Measurements from ENCODE around the gene CASP4.
A peak's percentile ranks its signal among the peaks of the same experiment; 100 is the strongest.
"Not testable (repeated sequence)": the region's sequence is repeated elsewhere in the genome, so short reads cannot be mapped to it uniquely, and the experiment has no call there.

CASP4 gene

DNA sequence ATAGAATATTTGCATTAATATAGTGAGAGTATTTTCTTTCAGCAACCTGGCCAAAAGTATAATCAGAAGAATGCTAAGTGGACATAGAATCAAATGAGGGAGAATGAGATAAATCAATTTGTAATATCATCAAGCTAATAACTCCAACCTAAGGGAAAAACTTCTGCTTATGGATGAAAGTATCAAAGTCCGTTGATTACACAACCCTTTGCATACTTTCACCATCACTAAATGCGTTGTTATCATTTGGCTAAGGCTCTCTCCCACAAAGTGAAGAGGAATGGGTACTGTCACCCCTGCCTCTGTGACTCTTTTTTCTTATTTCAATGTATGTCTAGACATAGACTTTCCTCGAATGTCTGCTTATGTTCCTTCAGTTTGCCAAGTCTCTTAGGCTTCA, 16.4 kb upstream of the CASP4 start:
- Histone ChIP-seq H3K4me3 (ENCODE audit: low read length) (no peak overlapping the region), H3K9ac (ENCODE audit: low read depth, low read length) (no peak overlapping the region), H3K4me2 (ENCODE audit: low read length) (no peak overlapping the region), H3K9me3 (replicated peaks; ENCODE audit: low read length) (no peaks in the 10 kb centered on the region), H3K27me3 (ENCODE audit: control insufficient read depth, insufficient read depth, low read length) (no peaks in the 10 kb centered on the region), H3K4me1 (ENCODE audit: control insufficient read depth, insufficient read depth, low read length) (no peaks in the 10 kb centered on the region), H3K36me3 (ENCODE audit: insufficient read depth, low read length) (no peaks in the 10 kb centered on the region)

DNA sequence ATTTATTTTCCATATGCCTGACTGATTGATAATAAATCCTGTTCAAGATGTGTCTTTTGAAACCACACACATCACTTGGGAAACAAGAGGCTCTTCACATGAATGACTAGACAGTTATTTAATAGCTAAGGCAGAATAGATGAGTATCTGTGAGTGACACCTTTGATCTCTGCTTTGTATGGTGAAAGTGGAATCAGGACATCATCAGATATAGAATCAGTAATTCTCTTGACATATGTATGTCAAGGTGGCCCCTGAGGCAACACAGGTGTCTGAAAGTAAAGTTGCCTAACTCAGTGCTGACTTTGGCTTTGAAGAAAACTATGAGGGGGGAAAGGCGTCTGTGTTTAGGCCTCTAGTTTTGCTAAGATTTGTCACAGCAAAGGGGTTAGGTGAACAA, 11.5 kb upstream of the CASP4 start:
- no peaks in the 10 kb centered on the region for H3K27me3 ChIP-seq (ENCODE audit: control insufficient read depth, insufficient read depth, low read length)

DNA sequence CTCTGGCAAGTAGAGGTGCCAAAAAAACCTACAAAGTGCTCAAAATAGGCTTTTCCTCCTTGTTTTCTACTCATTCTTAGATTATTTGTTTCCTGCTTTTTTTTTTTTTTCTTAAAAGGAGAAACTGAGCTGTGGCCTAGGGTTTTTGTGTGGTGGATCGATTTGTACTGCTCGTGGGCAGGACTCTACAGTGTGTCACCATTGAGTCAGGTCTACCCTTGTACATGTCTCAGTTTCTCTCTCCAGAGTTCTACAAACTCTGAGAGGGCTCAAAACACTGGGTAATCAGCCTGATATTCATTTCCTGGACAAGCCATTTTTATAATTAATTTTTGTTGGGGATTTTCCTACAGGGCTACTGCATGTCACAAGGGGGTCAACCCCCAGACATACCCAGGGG, 5.2 kb upstream of the CASP4 start:
- Histone ChIP-seq H3K4me3 (ENCODE audit: low read length) (no peak overlapping the region), H3K36me3 (ENCODE audit: insufficient read depth, low read length) (no peaks in the 10 kb centered on the region), H3K4me2 (ENCODE audit: low read length) (no peak overlapping the region), H3K27me3 (ENCODE audit: control insufficient read depth, insufficient read depth, low read length) (no peaks in the 10 kb centered on the region), H3K9me3 (replicated peaks; ENCODE audit: low read length) (no peaks in the 10 kb centered on the region), H3K4me1 (ENCODE audit: control insufficient read depth, insufficient read depth, low read length) (peaks cover 8% of the 10 kb centered on the region), H3K9ac (ENCODE audit: low read depth, low read length) (no peak overlapping the region)

More for the DNA sequence above, 11.5 kb upstream of the CASP4 start:
- Histone ChIP-seq H3K9ac (ENCODE audit: low read depth, low read length) (no peak overlapping the region), H3K36me3 (ENCODE audit: insufficient read depth, low read length) (no peaks in the 10 kb centered on the region), H3K4me3 (ENCODE audit: low read length) (no peak overlapping the region), H3K4me2 (ENCODE audit: low read length) (no peak overlapping the region), H3K9me3 (replicated peaks; ENCODE audit: low read length) (no peaks in the 10 kb centered on the region), H3K4me1 (ENCODE audit: control insufficient read depth, insufficient read depth, low read length) (no peaks in the 10 kb centered on the region)

DNA sequence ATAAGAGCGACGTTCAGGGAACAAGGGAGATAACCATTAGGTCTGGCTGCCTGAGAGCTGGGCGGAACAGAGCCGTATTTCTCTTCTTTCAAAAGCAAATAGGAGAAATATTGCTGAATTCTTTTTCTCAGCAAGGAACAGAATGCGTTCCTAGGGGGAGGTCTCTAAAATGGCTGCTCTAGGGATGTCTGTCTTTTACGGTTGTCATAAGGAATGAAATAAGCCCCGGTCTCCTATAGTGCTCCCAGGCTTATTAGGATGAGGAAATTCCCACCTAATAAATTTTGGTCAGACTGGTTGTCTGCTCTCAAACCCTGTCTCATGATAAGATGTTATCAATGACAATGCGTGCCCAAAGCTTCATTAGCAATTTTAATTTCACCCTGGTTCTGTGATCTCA, 4.5 kb upstream of the CASP4 start:
- not testable (repeated sequence) for H3K27me3 ChIP-seq (ENCODE audit: control insufficient read depth, insufficient read depth, low read length); H3K36me3 ChIP-seq (ENCODE audit: insufficient read depth, low read length); H3K9ac ChIP-seq (ENCODE audit: low read depth, low read length); H3K4me3 ChIP-seq (ENCODE audit: low read length); H3K4me1 ChIP-seq (ENCODE audit: control insufficient read depth, insufficient read depth, low read length); H3K4me2 ChIP-seq (ENCODE audit: low read length); H3K9me3 ChIP-seq (replicated peaks; ENCODE audit: low read length)

DNA sequence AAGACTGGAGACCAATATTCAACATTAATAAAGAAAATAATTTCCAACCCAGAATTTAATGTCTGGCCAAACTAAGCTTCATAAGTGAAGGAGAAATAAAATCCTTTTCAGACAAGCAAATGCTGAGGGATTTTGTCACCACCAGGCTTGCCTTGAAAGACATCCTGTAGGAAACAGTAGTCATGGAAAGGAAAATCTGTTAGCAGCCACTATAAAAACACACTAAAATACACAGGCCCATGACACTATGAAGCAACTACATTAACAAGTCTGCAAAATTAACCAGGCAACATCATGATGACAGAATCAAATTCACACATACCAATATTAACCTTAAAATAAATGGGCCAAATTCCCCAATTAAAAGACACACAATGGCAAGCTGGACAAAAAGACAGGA, 2.4 kb upstream of the CASP4 start:
- no peak overlapping the region for H3K9ac ChIP-seq (ENCODE audit: low read depth, low read length)
- no peaks in the 10 kb centered on the region for H3K27me3 ChIP-seq (ENCODE audit: control insufficient read depth, insufficient read depth, low read length)
- H3K9me3 ChIP-seq (replicated peaks; ENCODE audit: low read length) = no peaks in the 10 kb centered on the region
- H3K4me2 ChIP-seq (ENCODE audit: low read length) = no peak overlapping the region
- peaks cover 12% of the 10 kb centered on the region for H3K4me1 ChIP-seq (ENCODE audit: control insufficient read depth, insufficient read depth, low read length)
- H3K36me3 ChIP-seq (ENCODE audit: insufficient read depth, low read length) = no peaks in the 10 kb centered on the region
- no peak overlapping the region for H3K4me3 ChIP-seq (ENCODE audit: low read length)

DNA sequence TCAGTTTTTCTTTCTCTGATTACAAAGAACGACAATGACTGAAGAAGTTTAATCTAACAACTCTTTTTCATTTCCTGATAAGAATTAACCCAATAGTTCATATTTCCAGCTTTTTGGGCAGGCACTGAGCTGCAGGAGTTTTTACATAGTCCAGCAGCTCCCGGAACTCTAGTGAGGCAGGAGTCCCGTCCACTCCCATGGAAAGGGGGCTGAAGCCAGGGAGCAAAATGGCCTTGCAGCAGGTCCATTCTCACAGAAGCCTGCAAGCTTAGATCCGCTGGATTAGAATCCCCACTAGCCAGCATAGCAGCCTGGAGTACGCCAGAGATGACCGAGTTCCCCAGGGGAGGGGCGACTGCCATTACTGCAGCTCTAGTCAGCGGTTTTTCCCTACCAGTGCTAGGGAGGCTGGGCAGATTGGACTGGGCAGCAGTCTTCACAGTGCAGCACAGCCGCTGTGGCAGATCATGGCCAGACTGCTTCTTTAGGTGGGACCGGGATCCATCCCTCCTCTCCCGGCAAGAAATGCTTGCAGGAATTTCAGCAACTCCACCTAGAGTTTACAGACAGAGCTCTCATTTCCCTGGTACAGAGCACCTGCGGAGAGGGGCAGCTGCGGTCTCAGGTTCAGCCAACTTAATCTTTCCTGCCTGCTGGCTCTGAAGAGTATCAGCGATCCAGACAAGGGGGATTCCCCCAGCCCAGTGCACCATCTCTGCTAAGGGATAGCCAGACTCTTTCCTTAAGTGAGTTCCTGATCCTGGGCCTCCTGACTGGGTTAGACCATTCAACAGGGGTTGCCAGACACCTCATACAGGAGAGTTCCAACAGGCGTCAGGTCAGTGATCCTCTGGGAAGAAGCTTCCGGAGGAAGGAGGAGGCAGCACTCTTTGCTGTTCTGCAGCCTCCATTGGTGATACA, 742 bp upstream of the CASP4 start:
- no peaks in the 10 kb centered on the region for H3K27me3 ChIP-seq (ENCODE audit: control insufficient read depth, insufficient read depth, low read length)
- peak overlapping the region; percentile 79 for H3K9ac ChIP-seq (ENCODE audit: low read depth, low read length)
- H3K4me3 ChIP-seq (ENCODE audit: low read length) = peak overlapping the region; percentile 69
- H3K9me3 ChIP-seq (replicated peaks; ENCODE audit: low read length) = no peaks in the 10 kb centered on the region
- H3K36me3 ChIP-seq (ENCODE audit: insufficient read depth, low read length) = no peaks in the 10 kb centered on the region
- H3K4me1 ChIP-seq (ENCODE audit: control insufficient read depth, insufficient read depth, low read length) = peaks cover 12% of the 10 kb centered on the region
- H3K4me2 ChIP-seq (ENCODE audit: low read length) = peak overlapping the region; percentile 88

DNA sequence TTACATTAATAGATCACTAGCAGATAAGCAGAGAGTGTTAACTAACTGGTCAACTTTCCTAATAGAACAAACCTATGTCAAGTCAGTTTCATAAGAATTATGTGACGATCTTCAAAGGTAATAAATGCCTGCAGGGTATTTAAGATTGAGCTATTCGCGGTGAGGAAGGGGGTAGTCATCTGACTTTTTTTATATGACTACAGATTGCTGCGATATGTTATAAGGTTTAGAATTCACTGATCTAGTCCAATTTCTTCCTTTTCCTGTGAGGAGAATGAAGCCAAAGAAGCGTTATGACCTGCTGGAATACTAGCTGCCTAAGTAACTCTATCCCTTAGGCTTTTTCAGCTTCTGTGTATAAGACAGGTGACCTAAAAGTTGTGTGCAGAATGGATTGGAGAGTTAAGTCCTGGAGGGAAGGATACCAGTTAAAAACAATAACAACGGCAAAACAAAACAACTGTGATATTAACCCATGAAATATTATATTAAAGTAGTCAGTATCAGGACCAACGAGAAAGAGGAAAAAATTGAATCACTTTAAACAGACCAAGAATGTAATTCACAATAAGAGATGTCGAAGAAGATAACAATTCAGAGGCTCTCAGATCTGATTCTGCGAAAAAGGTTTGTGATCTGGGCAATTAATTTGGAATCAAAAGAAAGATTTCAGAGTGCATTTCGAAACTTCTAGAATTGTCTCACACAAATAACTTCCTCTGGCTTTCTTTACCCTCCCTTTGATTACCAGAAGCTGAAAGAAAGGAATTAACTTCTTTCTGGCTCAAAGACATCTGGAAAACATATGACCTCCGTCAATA, 630 bp downstream of the CASP4 start:
- H3K4me2 ChIP-seq (ENCODE audit: low read length) = peak overlapping the region; percentile 88
- H3K9me3 ChIP-seq (replicated peaks; ENCODE audit: low read length) = no peaks in the 10 kb centered on the region
- no peaks in the 10 kb centered on the region for H3K27me3 ChIP-seq (ENCODE audit: control insufficient read depth, insufficient read depth, low read length)
- peaks cover 12% of the 10 kb centered on the region for H3K4me1 ChIP-seq (ENCODE audit: control insufficient read depth, insufficient read depth, low read length)
- peak overlapping the region; percentile 79 for H3K9ac ChIP-seq (ENCODE audit: low read depth, low read length)
- peak overlapping the region; percentile 69 for H3K4me3 ChIP-seq (ENCODE audit: low read length)
- no peaks in the 10 kb centered on the region for H3K36me3 ChIP-seq (ENCODE audit: insufficient read depth, low read length)

DNA sequence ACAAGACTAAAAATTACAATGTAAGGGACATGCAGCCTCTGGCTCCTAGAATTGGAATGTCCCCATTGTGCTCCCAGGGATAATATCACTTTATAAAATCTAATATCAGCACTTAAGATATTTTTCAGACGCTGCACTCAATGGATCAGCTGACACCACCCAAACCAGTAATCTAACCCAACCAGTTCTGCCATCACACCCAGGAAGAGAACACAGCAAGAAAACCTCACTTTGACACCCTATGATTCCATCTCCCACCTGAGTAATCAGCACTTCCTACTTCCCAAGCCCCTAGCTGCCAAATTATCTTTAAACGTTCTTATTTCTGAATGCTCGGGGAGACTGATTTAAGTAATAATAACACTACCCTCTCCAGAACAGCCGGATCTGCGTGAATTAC, 2.6 kb downstream of the CASP4 start:
- Histone ChIP-seq H3K4me1 (ENCODE audit: control insufficient read depth, insufficient read depth, low read length) (peaks cover 12% of the 10 kb centered on the region), H3K9me3 (replicated peaks; ENCODE audit: low read length) (no peaks in the 10 kb centered on the region), H3K4me3 (ENCODE audit: low read length) (no peak overlapping the region), H3K9ac (ENCODE audit: low read depth, low read length) (no peak overlapping the region), H3K36me3 (ENCODE audit: insufficient read depth, low read length) (peaks cover 7% of the 10 kb centered on the region), H3K4me2 (ENCODE audit: low read length) (peak overlapping the region; percentile 88), H3K27me3 (ENCODE audit: control insufficient read depth, insufficient read depth, low read length) (no peaks in the 10 kb centered on the region)

DNA sequence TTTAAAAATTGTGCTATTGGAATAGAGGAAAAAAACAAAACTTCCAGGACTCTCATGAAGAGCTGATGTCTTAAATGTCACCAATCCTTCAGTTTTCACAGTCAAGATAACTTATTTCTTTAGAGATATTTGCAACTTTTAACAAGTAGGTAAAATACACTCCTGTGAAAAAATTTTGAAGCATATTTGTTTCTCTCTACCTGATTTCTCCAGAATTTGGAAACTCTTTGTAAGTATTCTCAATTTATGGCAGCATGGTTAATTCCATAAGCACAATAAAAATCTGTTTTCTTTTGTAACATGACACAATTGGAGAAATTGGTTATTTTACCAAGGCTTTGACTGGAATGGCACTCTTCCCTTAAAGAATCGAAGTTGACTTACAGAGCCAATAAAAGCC, 4.1 kb downstream of the CASP4 start:
- H3K4me2 ChIP-seq (ENCODE audit: low read length) = no peak overlapping the region
- H3K36me3 ChIP-seq (ENCODE audit: insufficient read depth, low read length) = peaks cover 7% of the 10 kb centered on the region
- H3K9me3 ChIP-seq (replicated peaks; ENCODE audit: low read length) = no peaks in the 10 kb centered on the region
- no peak overlapping the region for H3K9ac ChIP-seq (ENCODE audit: low read depth, low read length)
- no peaks in the 10 kb centered on the region for H3K27me3 ChIP-seq (ENCODE audit: control insufficient read depth, insufficient read depth, low read length)
- no peak overlapping the region for H3K4me3 ChIP-seq (ENCODE audit: low read length)
- peaks cover 9% of the 10 kb centered on the region for H3K4me1 ChIP-seq (ENCODE audit: control insufficient read depth, insufficient read depth, low read length)

DNA sequence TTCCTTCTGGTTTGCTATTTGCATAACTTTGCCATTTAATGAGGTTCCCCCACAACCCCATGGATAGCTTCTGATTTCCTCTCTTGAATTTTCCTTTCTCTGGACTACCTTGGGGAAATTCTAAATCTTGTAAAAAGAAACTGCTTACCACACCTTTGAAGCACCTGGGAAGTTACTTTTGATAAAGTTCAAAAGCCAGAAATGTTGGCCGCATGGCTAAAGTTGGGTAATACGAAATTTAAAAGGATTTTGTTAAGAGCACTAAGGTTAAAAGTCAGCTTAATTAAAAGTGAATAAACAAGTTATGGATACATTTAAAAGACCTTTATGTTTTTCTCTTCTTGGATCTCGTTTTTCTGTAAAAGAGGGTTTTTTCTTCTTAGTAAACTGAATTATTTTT, 5.5 kb downstream of the CASP4 start:
- peaks cover 5% of the 10 kb centered on the region for H3K4me1 ChIP-seq (ENCODE audit: control insufficient read depth, insufficient read depth, low read length)
- no peak overlapping the region for H3K4me2 ChIP-seq (ENCODE audit: low read length)
- no peaks in the 10 kb centered on the region for H3K27me3 ChIP-seq (ENCODE audit: control insufficient read depth, insufficient read depth, low read length)
- no peaks in the 10 kb centered on the region for H3K9me3 ChIP-seq (replicated peaks; ENCODE audit: low read length)
- H3K4me3 ChIP-seq (ENCODE audit: low read length) = no peak overlapping the region
- H3K36me3 ChIP-seq (ENCODE audit: insufficient read depth, low read length) = peaks cover 7% of the 10 kb centered on the region
- H3K9ac ChIP-seq (ENCODE audit: low read depth, low read length) = no peak overlapping the region

DNA sequence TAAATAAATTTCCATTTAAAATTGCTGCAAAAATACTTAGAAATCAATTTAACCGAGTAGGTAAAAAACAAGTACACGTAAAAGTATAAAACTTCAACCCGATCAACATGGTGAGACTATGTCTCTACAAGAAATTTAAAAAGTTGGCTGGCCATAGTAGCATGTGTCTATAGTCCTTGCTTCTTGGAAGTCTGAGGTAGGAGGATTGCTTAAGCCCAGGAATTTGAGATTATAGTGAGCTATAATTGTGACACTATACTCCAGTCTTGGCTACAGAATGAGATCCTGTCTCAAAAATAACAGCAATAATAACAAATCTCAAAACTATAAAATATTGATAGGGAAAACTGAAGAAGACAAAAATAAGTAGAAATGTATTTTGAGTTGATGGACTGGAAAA, 11.1 kb downstream of the CASP4 start:
- Histone ChIP-seq H3K36me3 (ENCODE audit: insufficient read depth, low read length) (peaks cover 21% of the 10 kb centered on the region), H3K4me1 (ENCODE audit: control insufficient read depth, insufficient read depth, low read length) (no peaks in the 10 kb centered on the region), H3K4me2 (ENCODE audit: low read length) (no peak overlapping the region), H3K27me3 (ENCODE audit: control insufficient read depth, insufficient read depth, low read length) (no peaks in the 10 kb centered on the region), H3K9ac (ENCODE audit: low read depth, low read length) (no peak overlapping the region), H3K4me3 (ENCODE audit: low read length) (no peak overlapping the region), H3K9me3 (replicated peaks; ENCODE audit: low read length) (no peaks in the 10 kb centered on the region)

Data from skeletal muscle satellite cell (primary cell).